Upper lobe of left lung (tissue), 6 donors: ENCODE measurements around the gene CHRNB4. TPM values are rescaled to one million over a fixed set of nuclear protein-coding genes. Genes with fewer than 3 reads are reported as not detected.

ENCODE experiments used
- ATAC-seq, 2 donors: fragments of 200-7000 bp; cut with Tn5 transposase; one replicate each; pipeline ENCODE4 v1.9.1; 2022; ENCODE audit warnings: mild to moderate bottlenecking in 2 of 2, moderate library complexity in 2 of 2; ENCODE audit not compliant: low FRiP score in 2 of 2
- DNase-seq, 2 donors: peaks; one replicate each; pipeline ENCODE4 v3.0.0-alpha.2; 2019 to 2020
- H3K27ac ChIP-seq, 4 donors: fragments of 200-600 bp; sonication (generic); one replicate each; pipeline ENCODE4 v1.5.1; 2016 to 2019
- H3K27me3 ChIP-seq, 4 donors: fragments of 200-600 bp; sonication (generic); one replicate each; pipeline ENCODE4 v1.5.1; 2017 to 2019
- H3K36me3 ChIP-seq, 4 donors: fragments of 200-600 bp; sonication (generic); one replicate each; pipeline ENCODE4 v1.5.1; 2016 to 2019
- H3K4me1 ChIP-seq, 4 donors: fragments of 200-600 bp; sonication (generic); one replicate each; pipeline ENCODE4 v1.5.1; 2018 to 2019
- H3K4me3 ChIP-seq, 4 donors: fragments of 200-600 bp; sonication (generic); one replicate each; pipeline ENCODE4 v1.5.1; 2017 to 2019; ENCODE audit warnings: mild to moderate bottlenecking in 2 of 4, moderate library complexity in 1 of 4
- H3K9me3 ChIP-seq, 4 donors: fragments of 200-600 bp; sonication (generic); one replicate each; pipeline ENCODE4 v1.5.1; 2018 to 2019
- EP300 ChIP-seq, 4 donors: sonication (generic); formaldehyde crosslinking; IDR thresholded peaks; one replicate each; pipeline ENCODE4 v1.5.1; 2017; ENCODE audit warnings: antibody characterized with exemption in 4 of 4, control low read depth in 2 of 4
- POLR2A ChIP-seq, 4 donors: fragments of 450-650 bp; IDR thresholded peaks; one replicate each; pipeline ENCODE4 v1.5.1; 2016 to 2017; ENCODE audit warnings: antibody characterized with exemption in 4 of 4, mild to moderate bottlenecking in 2 of 4
- POLR2AphosphoS5 ChIP-seq, 2 donors: sonication (generic); formaldehyde crosslinking; IDR thresholded peaks; one replicate each; pipeline ENCODE4 v1.5.1; 2017; ENCODE audit warnings: antibody characterized with exemption in 2 of 2
- WGBS, 2 donors: methylation state at CpG; one replicate each; pipeline ENCODE4 v1.1.5; 2017 to 2018; 5-methylcytosine and 5-hydroxymethylcytosine counted together
- total RNA-seq, 6 donors: library from RNA; depleted of rRNA in 4 of 6; stranded (reverse); fragments of >200 nt in 4 of 6; gene quantifications; one replicate each; pipeline versions ENCODE4 v1.1.0 to v1.2.1, GENCODE V29; 2016 to 2021
- TF ChIP-seq, protein P1 (sequence below), 6 experiments: fragments of 450-650 bp in 4 of 6; fragments of 200-600 bp in 2 of 6; sonication (generic) in 2 of 6; IDR thresholded peaks; one replicate each; pipeline ENCODE4 v1.5.1; 2016 to 2019; ENCODE audit warnings: antibody characterized with exemption in 6 of 6
- donor health status: DM: no; HTN: no; CAD: no; lungs with moderate emphysema.
- donor health status: DM: no; HTN: yes; CAD: no; lungs with severe emphysema.

Gene CHRNB4
- total RNA-seq, 6 donors from 2014 or later, result not detected

DNA sequence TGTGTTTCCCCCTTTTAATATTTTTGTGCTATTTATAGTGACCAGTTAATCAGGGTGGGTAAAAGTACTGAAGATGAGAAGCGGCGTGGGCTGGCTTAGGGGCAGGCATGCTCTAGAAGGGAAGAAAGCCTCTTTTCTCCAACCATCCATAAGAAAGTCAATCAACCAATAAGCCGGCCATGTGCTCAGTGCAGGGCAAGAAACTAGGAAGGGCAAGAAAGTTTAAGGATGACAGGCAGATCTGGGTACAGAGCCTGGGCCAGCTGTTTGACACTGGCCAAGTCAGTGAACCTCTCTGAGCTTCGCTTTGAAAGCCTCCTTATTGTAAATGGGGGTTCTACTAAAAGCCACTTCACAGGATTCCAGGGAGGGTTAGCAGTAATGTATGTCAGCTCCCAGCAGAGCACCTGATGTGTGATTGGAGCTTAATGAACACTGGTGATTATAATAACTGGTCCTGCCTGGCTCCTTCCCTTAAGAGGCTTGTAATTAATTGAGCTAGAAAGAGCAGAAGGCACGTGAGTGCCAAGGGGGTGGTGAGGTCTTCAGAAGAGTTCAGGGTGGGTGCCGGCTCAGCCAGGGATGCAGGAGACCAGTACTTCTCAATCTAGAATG is 14.5 kb downstream of the CHRNB4 start:
- ATAC-seq, result no peak
- no peak for TF ChIP-seq POLR2AphosphoS5 (IDR thresholded peaks at IDR 0.05)
- no peak for TF ChIP-seq EP300 (IDR thresholded peaks at IDR 0.05)
- TF ChIP-seq POLR2A (IDR thresholded peaks at IDR 0.05), result no peak
- TF ChIP-seq, protein P1, sequence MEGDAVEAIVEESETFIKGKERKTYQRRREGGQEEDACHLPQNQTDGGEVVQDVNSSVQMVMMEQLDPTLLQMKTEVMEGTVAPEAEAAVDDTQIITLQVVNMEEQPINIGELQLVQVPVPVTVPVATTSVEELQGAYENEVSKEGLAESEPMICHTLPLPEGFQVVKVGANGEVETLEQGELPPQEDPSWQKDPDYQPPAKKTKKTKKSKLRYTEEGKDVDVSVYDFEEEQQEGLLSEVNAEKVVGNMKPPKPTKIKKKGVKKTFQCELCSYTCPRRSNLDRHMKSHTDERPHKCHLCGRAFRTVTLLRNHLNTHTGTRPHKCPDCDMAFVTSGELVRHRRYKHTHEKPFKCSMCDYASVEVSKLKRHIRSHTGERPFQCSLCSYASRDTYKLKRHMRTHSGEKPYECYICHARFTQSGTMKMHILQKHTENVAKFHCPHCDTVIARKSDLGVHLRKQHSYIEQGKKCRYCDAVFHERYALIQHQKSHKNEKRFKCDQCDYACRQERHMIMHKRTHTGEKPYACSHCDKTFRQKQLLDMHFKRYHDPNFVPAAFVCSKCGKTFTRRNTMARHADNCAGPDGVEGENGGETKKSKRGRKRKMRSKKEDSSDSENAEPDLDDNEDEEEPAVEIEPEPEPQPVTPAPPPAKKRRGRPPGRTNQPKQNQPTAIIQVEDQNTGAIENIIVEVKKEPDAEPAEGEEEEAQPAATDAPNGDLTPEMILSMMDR (IDR thresholded peaks at IDR 0.05), result no peak
- Histone ChIP-seq H3K9me3 (no peaks in the 10 kb centered on the region), H3K4me3 (no peak overlapping the region), H3K27me3 (peaks cover 0 to 5% (median 0%) of the 10 kb centered on the region in 4 donors), H3K27ac (no peak overlapping the region), H3K36me3 (no peaks in the 10 kb centered on the region), H3K4me1 (no peaks in the 10 kb centered on the region)
- WGBS, 2 donors, result 81 to 85% methylated on average over 6 of the region's 6 CpGs
- DNase-seq, result peak in 1 of 2 donors; percentile 3

DNA sequence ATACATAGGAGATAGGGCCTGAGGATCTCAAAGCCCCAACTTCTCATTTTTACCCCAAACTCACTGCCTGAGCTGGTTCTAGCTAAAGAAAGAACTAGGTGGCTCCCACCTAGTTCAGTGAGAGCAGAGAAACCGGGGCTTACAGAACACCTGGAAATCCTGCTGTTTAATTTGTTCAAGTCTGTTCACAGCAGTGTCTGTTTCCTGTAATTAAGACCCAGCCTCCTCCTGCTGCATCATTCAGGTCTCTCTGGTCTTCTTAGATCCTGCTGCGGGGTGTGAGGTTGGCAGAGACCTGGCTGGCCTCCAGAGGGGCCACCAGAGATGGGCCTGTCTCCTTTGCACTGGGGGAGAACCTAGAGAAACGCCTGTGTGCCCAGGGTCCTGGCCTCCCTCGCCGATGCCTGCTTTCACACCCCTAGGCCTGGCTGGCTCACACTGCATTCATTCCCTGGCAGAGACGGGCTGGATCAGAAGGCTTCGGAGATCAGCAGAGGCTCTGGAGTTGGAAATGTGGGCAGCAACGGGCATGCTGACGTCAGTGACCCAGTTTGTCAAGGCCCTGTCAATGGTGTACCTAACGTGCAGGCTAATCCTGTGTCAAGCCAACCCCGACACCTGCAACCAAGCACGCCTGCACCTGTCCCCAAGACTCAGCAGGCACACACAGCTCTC is 15.3 kb downstream of the CHRNB4 start:
- no peak for TF ChIP-seq POLR2AphosphoS5 (IDR thresholded peaks at IDR 0.05)
- TF ChIP-seq, protein P1 (IDR thresholded peaks at IDR 0.05), result no peak
- no peak for TF ChIP-seq POLR2A (IDR thresholded peaks at IDR 0.05)
- no peak for TF ChIP-seq EP300 (IDR thresholded peaks at IDR 0.05)
- Histone ChIP-seq H3K27me3 (peaks cover 0 to 11% (median 4%) of the 10 kb centered on the region in 4 donors), H3K27ac (no peak overlapping the region), H3K36me3 (no peaks in the 10 kb centered on the region), H3K9me3 (no peaks in the 10 kb centered on the region), H3K4me1 (peaks cover 4 to 6% (median 4%) of the 10 kb centered on the region in 4 donors), H3K4me3 (no peak overlapping the region)
- WGBS, 2 donors, result 76 to 86% methylated on average over 6 to 12 of the region's 12 CpGs
- DNase-seq (peak in 1 of 2 donors; percentile 12), ATAC-seq (no peak)

DNA sequence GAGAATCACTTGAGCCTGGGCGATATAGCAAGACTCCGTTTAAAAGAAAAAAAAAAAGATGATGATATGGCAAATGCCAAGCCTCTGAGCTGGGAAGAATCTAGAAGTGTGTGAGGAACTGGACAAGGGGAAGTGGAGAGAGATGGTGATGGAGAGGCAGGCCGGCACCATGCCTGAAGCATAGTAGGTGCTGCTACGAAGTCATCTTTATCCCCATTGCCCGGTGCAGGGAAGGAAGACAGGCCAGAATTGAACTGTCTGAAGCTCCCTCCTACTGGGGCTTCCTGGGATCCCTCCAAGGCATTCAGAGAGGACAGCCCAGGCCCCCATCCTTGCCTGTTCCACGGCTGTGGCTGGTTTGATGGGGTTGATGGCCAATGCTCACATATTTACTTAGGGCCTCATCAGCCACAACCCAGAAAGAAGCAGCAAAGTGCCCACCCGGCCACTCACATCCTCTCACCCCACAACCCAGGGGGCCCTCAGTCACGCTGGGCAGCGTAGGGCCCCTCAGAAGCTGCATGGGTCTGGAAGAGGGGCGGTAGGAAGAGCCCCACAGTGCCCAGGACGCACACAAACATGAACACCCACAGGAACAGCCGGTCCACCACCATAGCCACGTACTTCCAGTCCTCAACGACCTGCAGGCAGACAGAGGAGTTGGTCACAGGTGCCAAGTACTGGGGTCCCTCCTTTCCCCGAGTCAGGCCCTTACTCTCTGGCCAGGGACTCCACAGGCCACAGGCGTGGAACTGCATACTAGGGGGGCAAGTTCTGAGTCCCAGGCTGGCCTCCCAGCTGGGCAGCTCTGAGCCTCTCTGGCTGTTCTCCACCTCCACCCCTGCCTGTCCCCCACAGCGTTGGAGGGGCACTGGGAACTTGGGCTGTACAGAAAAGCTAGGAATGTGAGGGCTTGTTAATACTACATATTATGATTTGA is 16.1 kb downstream of the CHRNB4 start:
- Histone ChIP-seq H3K4me1 (peaks cover 12 to 14% (median 12%) of the 10 kb centered on the region in 4 donors), H3K4me3 (no peak overlapping the region), H3K9me3 (no peaks in the 10 kb centered on the region), H3K27me3 (peaks cover 0 to 18% (median 11%) of the 10 kb centered on the region in 4 donors), H3K36me3 (no peaks in the 10 kb centered on the region), H3K27ac (no peak overlapping the region)
- ATAC-seq (no peak), DNase-seq (peak in 1 of 2 donors; percentile 11)
- 81 to 84% methylated on average over 16 to 17 of the region's 17 CpGs for WGBS, 2 donors
- TF ChIP-seq EP300 (IDR thresholded peaks at IDR 0.05) (no peak), POLR2AphosphoS5 (IDR thresholded peaks at IDR 0.05) (no peak), POLR2A (IDR thresholded peaks at IDR 0.05) (no peak)
- TF ChIP-seq, protein P1 (IDR thresholded peaks at IDR 0.05), result no peak

DNA sequence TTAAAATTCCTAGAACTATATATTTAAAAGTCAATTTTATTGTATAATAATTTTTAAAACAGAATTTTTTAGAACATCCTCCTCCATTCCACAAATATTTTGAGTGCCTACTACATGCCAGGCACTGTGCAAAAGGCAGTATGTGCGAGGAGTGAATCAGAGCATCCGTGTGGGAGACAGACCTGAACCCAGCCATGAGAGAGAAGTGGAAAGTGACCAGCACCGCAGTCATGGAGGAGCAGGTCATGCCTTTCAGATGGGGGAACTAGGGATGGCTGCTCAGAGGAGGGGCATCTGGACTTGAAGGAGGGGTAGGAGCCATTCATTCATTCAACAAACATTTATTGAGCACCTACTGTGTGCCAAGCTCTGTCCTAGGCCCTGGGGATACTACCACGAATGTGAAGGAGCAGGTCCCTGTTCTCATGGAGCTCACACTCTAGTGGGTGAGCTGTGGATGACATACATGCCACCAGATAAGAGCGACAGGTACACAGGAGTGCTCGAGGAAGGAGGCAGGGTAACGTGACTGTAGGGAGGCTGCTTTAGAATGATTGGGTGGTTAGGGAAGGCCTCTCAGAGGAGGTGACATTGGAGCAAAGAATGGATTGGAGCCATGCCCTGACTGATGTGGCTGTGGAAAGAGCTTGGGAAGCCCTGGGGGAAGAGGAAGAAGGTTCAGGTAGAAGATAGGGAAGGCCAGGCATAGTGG is 17.1 kb downstream of the CHRNB4 start:
- no peaks in the 10 kb centered on the region for H3K9me3 ChIP-seq
- ATAC-seq, result no peak

More for the DNA sequence above, 17.1 kb downstream of the CHRNB4 start:
- DNase-seq, result peak in 1 of 2 donors; percentile 12
- H3K4me1 ChIP-seq, result peaks cover 14 to 16% (median 14%) of the 10 kb centered on the region in 4 donors
- no peak overlapping the region for H3K4me3 ChIP-seq
- no peak for TF ChIP-seq EP300 (IDR thresholded peaks at IDR 0.05)
- TF ChIP-seq, protein P1 (IDR thresholded peaks at IDR 0.05), result no peak
- no peak for TF ChIP-seq POLR2A (IDR thresholded peaks at IDR 0.05)
- TF ChIP-seq POLR2AphosphoS5 (IDR thresholded peaks at IDR 0.05), result no peak
- 77 to 85% methylated on average over 7 of the region's 7 CpGs for WGBS, 2 donors
- no peak overlapping the region for H3K27ac ChIP-seq
- no peaks in the 10 kb centered on the region for H3K36me3 ChIP-seq
- H3K27me3 ChIP-seq, result peaks cover 0 to 28% (median 13%) of the 10 kb centered on the region in 4 donors
